Endothelial cell of umbilical vein (primary cell): ENCODE data around the gene IGFBP7. TPM values are rescaled to one million over a fixed set of nuclear protein-coding genes. Genes with fewer than 3 reads are reported as not detected.

Source experiments
- BruUV-seq: library from RNA; stranded (reverse); fragments of 400-500 nt; replicated peaks from 2 replicates; lab custom pipeline; 2021; lab: Mats Ljungman, UMichigan
- CTCF ChIA-PET: fragments of 300-600, 350-600 bp; sonication (Branson Sonifier 250); formaldehyde crosslinking; loops from one replicate; lab custom pipeline; 2021; ENCODE audit warnings: antibody characterized with exemption, inconsistent platforms; lab: Charles Lee
- POLR2A ChIA-PET: fragments of 300-600, 350-600 bp; sonication (Branson Sonifier 250); formaldehyde crosslinking; loops from one replicate; lab custom pipeline; 2021; ENCODE audit warnings: antibody characterized with exemption, inconsistent platforms; lab: Charles Lee
- DNase-seq: peaks from one replicate; pipeline ENCODE4 v3.0.0-alpha.2; 2011; ENCODE audit warnings: low read depth, low spot score
- FAIRE-seq: peaks from 2 replicates; lab custom pipeline; 2011; peaks lifted over from hg19 to GRCh38; lab: Jason Lieb, UNC
- H2AFZ ChIP-seq: 2 replicates; pipeline ENCODE4 v1.6.0; 2012; ENCODE audit warnings: low read depth, low read length, control low read depth, inconsistent platforms
- H3K27ac ChIP-seq: 2 replicates; pipeline ENCODE4 v1.5.1; 2011; ENCODE audit warnings: low read depth, mild to moderate bottlenecking, control low read depth, low read length, moderate library complexity; ENCODE audit not compliant: insufficient read depth
- H3K27me3 ChIP-seq, 2 experiments: 2 replicates each; pipeline versions ENCODE4 v1.6.0 to v1.6.1; 2011; ENCODE audit warnings: low read length in 2 of 2, mixed read lengths in 1 of 2; ENCODE audit not compliant: control insufficient read depth in 2 of 2, insufficient read depth in 2 of 2
- H3K36me3 ChIP-seq, 2 experiments: 2 replicates in 1 of 2; 3 replicates in 1 of 2; pipeline ENCODE4 v1.5.1; 2011; ENCODE audit warnings: low read length in 2 of 2, mild to moderate bottlenecking in 1 of 2, moderate library complexity in 1 of 2; ENCODE audit not compliant: control insufficient read depth in 2 of 2, insufficient read depth in 2 of 2; ENCODE audit errors: extremely low read depth in 1 of 2
- H3K4me1 ChIP-seq: 3 replicates; pipeline ENCODE4 v1.5.1; 2011; ENCODE audit warnings: mild to moderate bottlenecking, low read length; ENCODE audit not compliant: control insufficient read depth, insufficient read depth; ENCODE audit errors: extremely low read depth
- H3K4me2 ChIP-seq: 2 replicates; pipeline ENCODE4 v1.6.1; 2011; ENCODE audit warnings: low read length, control low read depth, mixed read lengths; ENCODE audit not compliant: insufficient read depth
- H3K4me3 ChIP-seq, 3 experiments: fragments of 200-600 bp in 1 of 3; sonication (generic), shearing (Covaris generic) in 1 of 3; replicated peaks in 1 of 3; 2 replicates each; pipeline ENCODE4 v1.5.1; 2011 to 2016; ENCODE audit warnings: control low read depth in 3 of 3, low read length in 3 of 3, mild to moderate bottlenecking in 2 of 3, inconsistent platforms in 1 of 3, low read depth in 1 of 3, moderate library complexity in 1 of 3; ENCODE audit not compliant: insufficient read depth in 1 of 3
- H3K79me2 ChIP-seq: 2 replicates; pipeline ENCODE4 v1.6.0; 2012; ENCODE audit warnings: low read length, inconsistent platforms; ENCODE audit not compliant: control insufficient read depth, insufficient read depth
- H3K9ac ChIP-seq: replicated peaks from 2 replicates; pipeline ENCODE3; 2011; ENCODE audit warnings: low read length, control low read depth; ENCODE audit not compliant: insufficient read depth; ENCODE audit errors: extremely low read depth
- H3K9me1 ChIP-seq: replicated peaks from 3 replicates; pipeline ENCODE4 v1.6.0; 2011; ENCODE audit warnings: mild to moderate bottlenecking, low read length; ENCODE audit not compliant: control insufficient read depth, insufficient read depth; ENCODE audit errors: extremely low read depth
- H3K9me3 ChIP-seq: replicated peaks from 2 replicates; pipeline ENCODE4 v1.5.1; 2012; ENCODE audit warnings: low read length, inconsistent platforms; ENCODE audit not compliant: control insufficient read depth, insufficient read depth
- H4K20me1 ChIP-seq: replicated peaks from 2 replicates; pipeline ENCODE3; 2011; ENCODE audit warnings: mild to moderate bottlenecking, low read length; ENCODE audit not compliant: control insufficient read depth, insufficient read depth; ENCODE audit errors: extremely low read depth
- EZH2 ChIP-seq: IDR thresholded peaks from 2 replicates; pipeline ENCODE4 v1.6.1; 2012; ENCODE audit warnings: borderline replicate concordance, low read depth, mild to moderate bottlenecking, moderate library complexity, low read length, inconsistent platforms; ENCODE audit not compliant: severe bottlenecking
- FOS ChIP-seq: IDR thresholded peaks from 2 replicates; pipeline ENCODE4 v1.6.1; 2011; ENCODE audit warnings: mild to moderate bottlenecking, low read length, moderate library complexity, borderline replicate concordance; ENCODE audit not compliant: insufficient read depth
- GATA2 ChIP-seq: IDR thresholded peaks from 2 replicates; pipeline ENCODE4 v1.7.0; 2011; ENCODE audit warnings: low read depth, mild to moderate bottlenecking, moderate library complexity, mixed read lengths, low read length; ENCODE audit not compliant: insufficient read length, insufficient read depth
- JUN ChIP-seq: IDR thresholded peaks from 2 replicates; pipeline ENCODE4 v1.6.1; 2011; ENCODE audit warnings: borderline replicate concordance, low read depth; ENCODE audit not compliant: insufficient read length, insufficient read depth
- MAX ChIP-seq: IDR thresholded peaks from 2 replicates; pipeline ENCODE4 v1.6.1; 2011; ENCODE audit not compliant: insufficient read depth, insufficient read length
- MYC ChIP-seq: IDR thresholded peaks from one replicate; pipeline ENCODE4 v1.6.1; 2011; ENCODE audit warnings: mild to moderate bottlenecking, low read depth, low read length
- POLR2A ChIP-seq: IDR thresholded peaks from 2 replicates; pipeline ENCODE4 v1.6.1; 2012; ENCODE audit warnings: low read depth, mild to moderate bottlenecking, control low read depth, low read length
- POLR2AphosphoS5 ChIP-seq: IDR thresholded peaks from 2 replicates; pipeline ENCODE4 v1.6.1; 2012; ENCODE audit warnings: low read depth, mild to moderate bottlenecking, control low read depth, low read length, moderate library complexity; ENCODE audit not compliant: insufficient read depth
- dilution Hi-C: fragments of 300-500 bp; cut with MboI; formaldehyde crosslinking; loops from one replicate; pipeline ENCODE4 v1.15.0; 2019; ENCODE audit warnings: low sequenced_read_pairs; ENCODE audit not compliant: extremely low pct_ligation_motif_present
- intact Hi-C: fragments of 100-400 bp; cut with micrococcal nuclease; formaldehyde crosslinking; loops from one replicate; pipeline ENCODE4 v1.10.0; 2022
- polyA plus RNA-seq, 4 experiments: library from polyadenylated mRNA; depleted of rRNA in 3 of 4; stranded (reverse) in 3 of 4; unstranded in 1 of 4; fragments of >200 nt; gene quantifications; 2 replicates each; pipeline versions ENCODE4 v1.2.1 to v1.2.3, GENCODE V29; 2011 to 2012; ENCODE audit warnings: missing spikeins in 1 of 4
- total RNA-seq: library from RNA; stranded (reverse); gene quantifications from 2 replicates; pipeline ENCODE4 v1.2.3, GENCODE V29; 2021
- TF ChIP-seq, protein P1 (sequence below), 2 donors: IDR thresholded peaks; 1 replicate in 1 of 2; 2 replicates in 1 of 2; pipeline ENCODE4 v1.5.1; 2011; ENCODE audit warnings: low read length in 2 of 2, mild to moderate bottlenecking in 2 of 2, moderate library complexity in 2 of 2, control low read depth in 1 of 2, inconsistent platforms in 1 of 2, low read depth in 1 of 2; ENCODE audit not compliant: insufficient read depth in 1 of 2; ENCODE audit errors: extremely low read depth in 1 of 2

IGFBP7 gene
- total and polyA plus RNA-seq, 2 donors (not counting 3 experiments of a cell fraction or from before 2014, with no cell fraction given): 526 to 770 TPM

DNA sequence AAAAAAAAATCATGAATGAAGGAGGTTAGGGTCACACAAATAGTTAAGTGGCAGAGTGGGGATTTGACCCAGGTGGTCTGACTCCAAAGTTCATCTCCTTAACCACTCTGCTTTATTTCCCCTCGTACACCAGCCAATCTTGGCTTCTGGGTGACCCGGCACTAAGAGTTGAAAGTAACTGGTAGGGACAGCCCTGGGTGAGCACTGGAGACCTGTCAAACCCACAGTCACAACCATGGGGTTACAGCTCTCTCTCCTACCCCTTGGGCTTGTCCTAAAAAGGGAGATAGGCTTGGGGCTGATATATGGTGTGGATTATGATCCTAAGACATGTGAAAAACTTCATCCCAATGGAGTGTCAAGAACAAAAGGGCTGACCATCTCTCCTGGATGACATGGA is 12.5 kb downstream of the IGFBP7 start:
- intact Hi-C loops: no loop called here
- no peak overlapping the region for H3K4me2 ChIP-seq
- no peaks in the 10 kb centered on the region for H3K9me3 ChIP-seq
- ChIA-PET CTCF (no interaction called here), POLR2A (no interaction called here)
- H3K9ac ChIP-seq: no peak overlapping the region
- no peaks in the 10 kb centered on the region for H3K27me3 ChIP-seq
- FAIRE-seq: no peak
- peaks cover 42% of the 10 kb centered on the region for H3K4me1 ChIP-seq
- BruUV-seq: no TSS peak
- TF ChIP-seq FOS (no peak), EZH2 (no peak), JUN (no peak), MAX (no peak), POLR2A (no peak), MYC (no peak), GATA2 (no peak), POLR2AphosphoS5 (no peak)
- TF ChIP-seq, protein P1, sequence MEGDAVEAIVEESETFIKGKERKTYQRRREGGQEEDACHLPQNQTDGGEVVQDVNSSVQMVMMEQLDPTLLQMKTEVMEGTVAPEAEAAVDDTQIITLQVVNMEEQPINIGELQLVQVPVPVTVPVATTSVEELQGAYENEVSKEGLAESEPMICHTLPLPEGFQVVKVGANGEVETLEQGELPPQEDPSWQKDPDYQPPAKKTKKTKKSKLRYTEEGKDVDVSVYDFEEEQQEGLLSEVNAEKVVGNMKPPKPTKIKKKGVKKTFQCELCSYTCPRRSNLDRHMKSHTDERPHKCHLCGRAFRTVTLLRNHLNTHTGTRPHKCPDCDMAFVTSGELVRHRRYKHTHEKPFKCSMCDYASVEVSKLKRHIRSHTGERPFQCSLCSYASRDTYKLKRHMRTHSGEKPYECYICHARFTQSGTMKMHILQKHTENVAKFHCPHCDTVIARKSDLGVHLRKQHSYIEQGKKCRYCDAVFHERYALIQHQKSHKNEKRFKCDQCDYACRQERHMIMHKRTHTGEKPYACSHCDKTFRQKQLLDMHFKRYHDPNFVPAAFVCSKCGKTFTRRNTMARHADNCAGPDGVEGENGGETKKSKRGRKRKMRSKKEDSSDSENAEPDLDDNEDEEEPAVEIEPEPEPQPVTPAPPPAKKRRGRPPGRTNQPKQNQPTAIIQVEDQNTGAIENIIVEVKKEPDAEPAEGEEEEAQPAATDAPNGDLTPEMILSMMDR (IDR thresholded peaks at IDR 0.05; ENCODE audit: extremely low read depth in 1 of 2, insufficient read depth in 1 of 2, low read depth in 1 of 2, low read length in 2 of 2): no peak
- dilution Hi-C loops: no loop called here
- peaks cover 2 to 13% of the 10 kb centered on the region in 2 experiments for H3K36me3 ChIP-seq
- no peak overlapping the region for H2AFZ ChIP-seq
- H3K9me1 ChIP-seq: no peaks in the 10 kb centered on the region
- H3K79me2 ChIP-seq: peaks cover 86% of the 10 kb centered on the region
- DNase-seq: no peak
- no peak overlapping the region for H3K27ac ChIP-seq
- H4K20me1 ChIP-seq: no peaks in the 10 kb centered on the region
- no peak overlapping the region for H3K4me3 ChIP-seq
